GM12878 (cell line): ENCODE data around the gene LRP1B. TPM values are rescaled to one million over a fixed set of nuclear protein-coding genes. Genes with fewer than 3 reads are reported as not detected.

Experiments used
- ATAC-seq: fragments of 200-7000 bp; cut with Tn5 transposase; 3 replicates; pipeline ENCODE4 v1.9.1; 2020; ENCODE audit warnings: mild to moderate bottlenecking, moderate library complexity
- BruUV-seq: library from RNA; stranded (reverse); fragments of 400-500 nt; replicated peaks from 2 replicates; lab custom pipeline; 2021; lab: Mats Ljungman, UMichigan
- CTCF ChIA-PET: fragments of 300-600 bp; sonication (Branson Sonifier 250); formaldehyde crosslinking; extraction: SDS; loops from one replicate; lab custom pipeline; 2021; ENCODE audit warnings: inconsistent platforms; lab: Yijun Ruan, JAX
- POLR2A ChIA-PET: fragments of 350-600 bp; formaldehyde crosslinking; extraction: SDS; loops from one replicate; lab custom pipeline; 2021; ENCODE audit warnings: inconsistent platforms; lab: Charles Lee
- RAD21 ChIA-PET: fragments of 300-600 bp; sonication (Branson Sonifier 250); formaldehyde crosslinking; loops from one replicate; lab custom pipeline; 2023; ENCODE audit warnings: antibody characterized with exemption; ENCODE audit not compliant: unreplicated experiment; lab: Charles Lee
- SMC1A ChIA-PET: fragments of 300-600 bp; sonication (Branson Sonifier 250); formaldehyde crosslinking; loops from one replicate; lab custom pipeline; 2023; ENCODE audit not compliant: unreplicated experiment, uncharacterized antibody; lab: Charles Lee
- DNase-seq: peaks from one replicate; pipeline ENCODE4 v3.0.0-alpha.2; 2011; ENCODE audit warnings: low read depth, low spot score
- FAIRE-seq: peaks from 3 replicates; lab custom pipeline; 2011; peaks lifted over from hg19 to GRCh38; lab: Jason Lieb, UNC
- H2AFZ ChIP-seq: 2 replicates; pipeline ENCODE4 v1.6.0; 2011; ENCODE audit warnings: low read depth, low read length, control low read depth; ENCODE audit not compliant: control insufficient read depth
- H3K27ac ChIP-seq: 2 replicates; pipeline ENCODE4 v1.5.1; 2011; ENCODE audit warnings: control low read depth; ENCODE audit not compliant: control insufficient read depth, insufficient read depth
- H3K27me3 ChIP-seq, 2 experiments: replicated peaks in 1 of 2; 2 replicates each; pipeline versions ENCODE4 v1.6.0 to v1.6.1; 2011; ENCODE audit warnings: low read length in 1 of 2; ENCODE audit not compliant: control insufficient read depth in 2 of 2, insufficient read depth in 2 of 2
- H3K36me3 ChIP-seq, 2 experiments: 2 replicates each; pipeline ENCODE4 v1.5.1; 2011; ENCODE audit warnings: low read length in 1 of 2; ENCODE audit not compliant: control insufficient read depth in 2 of 2, insufficient read depth in 2 of 2
- H3K4me1 ChIP-seq: 2 replicates; pipeline ENCODE4 v1.6.1; 2011; ENCODE audit warnings: mild to moderate bottlenecking, low read length, moderate library complexity, mixed read lengths; ENCODE audit not compliant: control insufficient read depth, insufficient read depth
- H3K4me2 ChIP-seq: 2 replicates; pipeline ENCODE4 v1.6.0; 2011; ENCODE audit warnings: control low read depth; ENCODE audit not compliant: control insufficient read depth, insufficient read depth
- H3K4me3 ChIP-seq: fragments of 200-600 bp; sonication (generic); 2 replicates; pipeline ENCODE4 v1.5.1; 2016
- H3K79me2 ChIP-seq: 2 replicates; pipeline ENCODE4 v1.6.0; 2011; ENCODE audit warnings: low read length; ENCODE audit not compliant: control insufficient read depth, insufficient read depth
- H3K9ac ChIP-seq: 2 replicates; pipeline ENCODE4 v1.8.0; 2011; ENCODE audit warnings: low read length, control low read depth, mixed read lengths; ENCODE audit not compliant: control insufficient read depth, insufficient read depth
- H3K9me3 ChIP-seq: replicated peaks from 3 replicates; pipeline ENCODE4 v1.5.1; 2011; ENCODE audit warnings: mild to moderate bottlenecking, low read length; ENCODE audit not compliant: control insufficient read depth, insufficient read depth
- H4K20me1 ChIP-seq: 2 replicates; pipeline ENCODE4 v1.6.0; 2011; ENCODE audit not compliant: control insufficient read depth, insufficient read depth
- BCL11A ChIP-seq: IDR thresholded peaks from 2 replicates; pipeline ENCODE4 v1.6.1; 2011; ENCODE audit warnings: low read depth, low read length
- KAT2A ChIP-seq: conservative IDR thresholded peaks from 2 replicates; pipeline ENCODE4 v1.6.1; 2011; ENCODE audit warnings: low read depth, low read length; ENCODE audit not compliant: control insufficient read depth
- NKRF ChIP-seq: fragments of 450-650 bp; conservative IDR thresholded peaks from 2 replicates; pipeline ENCODE4 v1.6.1; 2017; ENCODE audit warnings: mild to moderate bottlenecking, moderate library complexity
- POLR2AphosphoS2 ChIP-seq: IDR thresholded peaks from 2 replicates; pipeline ENCODE4 v1.6.1; 2011; ENCODE audit warnings: low read depth, mild to moderate bottlenecking, low read length, improper control_type of control experiment, moderate library complexity
- SPI1 ChIP-seq: IDR thresholded peaks from 2 replicates; pipeline ENCODE4 v1.6.1; 2011; ENCODE audit warnings: low read depth, mild to moderate bottlenecking, low read length, moderate library complexity, borderline replicate concordance; ENCODE audit not compliant: insufficient read depth
- TBL1XR1 ChIP-seq: IDR thresholded peaks from 2 replicates; pipeline ENCODE4 v1.6.1; 2012; ENCODE audit warnings: low read depth, low read length, improper control_type of control experiment
- ZBTB40 ChIP-seq: fragments of 450-650 bp; IDR thresholded peaks from 2 replicates; pipeline ENCODE4 v1.6.1; 2016; ENCODE audit warnings: mild to moderate bottlenecking, moderate library complexity, borderline replicate concordance
- WGBS: methylation state at CpG from one replicate; pipeline ENCODE4 v1.1.6; 2016; ENCODE audit warnings: low lambda C conversion rate; ENCODE audit not compliant: insufficient replicate concordance, insufficient coverage; ENCODE audit errors: missing lambda C conversion rate; 5-methylcytosine and 5-hydroxymethylcytosine counted together
- in situ Hi-C: fragments of 300-500 bp; cut with MboI; formaldehyde crosslinking; loops from 9 replicates; pipeline ENCODE4 v1.14.3; 2018; ENCODE audit warnings: mixed read lengths
- intact Hi-C: fragments of 100-400 bp; cut with micrococcal nuclease; formaldehyde crosslinking; loops from one replicate; pipeline ENCODE4 v1.14.2; 2022; ENCODE audit not compliant: unreplicated experiment
- polyA plus RNA-seq, 11 experiments: library from polyadenylated mRNA; depleted of rRNA in 4 of 11; unstranded in 6 of 11; stranded (reverse) in 5 of 11; fragments of >200 nt; fragmentation: Nextera tagmentation in 4 of 11; fragmentation: Illumina TruSeq in 1 of 11; extraction: Ambion mirVana in 4 of 11; extraction: Trizol in 1 of 11; gene quantifications; 1 replicate in 1 of 11; 2 replicates in 10 of 11; pipeline versions ENCODE4 v1.2.1 to v1.2.3, GENCODE V29; 2011 to 2016; ENCODE audit warnings: inconsistent platforms in 2 of 11, missing spikeins in 2 of 11, low read depth in 1 of 11
- total RNA-seq, 4 experiments: library from RNA; depleted of rRNA in 3 of 4; stranded (reverse); fragments of >200 nt in 3 of 4; fragmentation: Illumina TruSeq in 1 of 4; extraction: Trizol in 1 of 4; gene quantifications; 2 replicates each; pipeline versions ENCODE4 v1.2.1 to v1.2.3, GENCODE V29; 2013 to 2021
- TF ChIP-seq, protein P1 (sequence below): fragments of 450-650 bp; IDR thresholded peaks from 2 replicates; pipeline ENCODE4 v1.6.1; 2014; ENCODE audit warnings: mild to moderate bottlenecking

The LRP1B gene
- total and polyA plus RNA-seq, 10 of the 15 experiments (the other 5 are each of a cell fraction or from before 2014, with no cell fraction given): under 0.01 to 0.06 (median 0.03) TPM; not detected in 5

DNA sequence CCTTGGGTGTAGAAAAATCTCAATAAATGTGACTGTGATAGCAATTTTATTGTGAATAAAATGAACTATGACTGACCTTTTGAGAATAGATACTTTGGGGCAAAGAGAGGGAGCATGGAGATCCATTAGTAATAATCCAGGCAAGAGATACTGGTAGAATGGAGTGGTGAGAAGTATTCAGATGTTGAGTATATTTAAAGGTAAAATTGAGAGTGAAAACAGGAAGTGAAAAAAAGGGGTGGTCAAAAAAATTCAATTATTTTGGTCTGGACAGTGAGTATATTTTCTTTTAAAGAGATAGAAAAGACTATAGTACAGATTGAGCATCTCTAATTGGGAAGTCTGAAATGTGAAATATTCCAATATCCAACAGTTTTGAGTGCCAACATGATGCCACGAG lies 1835.0 kb downstream of the LRP1B start:
- peak; percentile 55 for ATAC-seq
- Histone ChIP-seq H2AFZ (no peak overlapping the region), H3K4me3 (no peak overlapping the region), H4K20me1 (no peaks in the 10 kb centered on the region), H3K36me3 (no peaks in the 10 kb centered on the region), H3K79me2 (no peaks in the 10 kb centered on the region), H3K4me1 (no peaks in the 10 kb centered on the region), H3K9ac (no peak overlapping the region), H3K27ac (no peak overlapping the region), H3K9me3 (no peaks in the 10 kb centered on the region), H3K27me3 (no peaks in the 10 kb centered on the region), H3K4me2 (no peak overlapping the region)
- whole genome bisulfite sequencing: 72% methylated on average over 1 of the region's 1 CpG
- ChIA-PET POLR2A (no interaction called here), RAD21 (no interaction called here), CTCF (no interaction called here), SMC1A (no interaction called here)
- BruUV-seq: no TSS peak
- no peak for TF ChIP-seq KAT2A
- TF ChIP-seq, protein P1, sequence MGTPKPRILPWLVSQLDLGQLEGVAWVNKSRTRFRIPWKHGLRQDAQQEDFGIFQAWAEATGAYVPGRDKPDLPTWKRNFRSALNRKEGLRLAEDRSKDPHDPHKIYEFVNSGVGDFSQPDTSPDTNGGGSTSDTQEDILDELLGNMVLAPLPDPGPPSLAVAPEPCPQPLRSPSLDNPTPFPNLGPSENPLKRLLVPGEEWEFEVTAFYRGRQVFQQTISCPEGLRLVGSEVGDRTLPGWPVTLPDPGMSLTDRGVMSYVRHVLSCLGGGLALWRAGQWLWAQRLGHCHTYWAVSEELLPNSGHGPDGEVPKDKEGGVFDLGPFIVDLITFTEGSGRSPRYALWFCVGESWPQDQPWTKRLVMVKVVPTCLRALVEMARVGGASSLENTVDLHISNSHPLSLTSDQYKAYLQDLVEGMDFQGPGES: no peak
- no peak for TF ChIP-seq POLR2AphosphoS2
- TF ChIP-seq TBL1XR1: no peak
- no peak for TF ChIP-seq BCL11A
- TF ChIP-seq SPI1: peak; percentile 65
- no peak for TF ChIP-seq ZBTB40
- TF ChIP-seq NKRF: no peak
- in situ Hi-C loops: no loop called here
- FAIRE-seq: no peak
- intact Hi-C loops: no loop called here
- no peak for DNase-seq
